NCI-H1417 treated with DMSO at 0.1 percent for 48 hours (cell line): ENCODE measurements around the gene TSPOAP1.

Experiments
- DNase-seq: peaks from one replicate; lab custom pipeline; 2025; lab: John Stamatoyannopoulos, UW

The TSPOAP1 gene

GRCh38 chr17:58330538-58330996 lies 2.0 kb upstream of the TSPOAP1 start:
- DNase-seq = no peak

DNA sequence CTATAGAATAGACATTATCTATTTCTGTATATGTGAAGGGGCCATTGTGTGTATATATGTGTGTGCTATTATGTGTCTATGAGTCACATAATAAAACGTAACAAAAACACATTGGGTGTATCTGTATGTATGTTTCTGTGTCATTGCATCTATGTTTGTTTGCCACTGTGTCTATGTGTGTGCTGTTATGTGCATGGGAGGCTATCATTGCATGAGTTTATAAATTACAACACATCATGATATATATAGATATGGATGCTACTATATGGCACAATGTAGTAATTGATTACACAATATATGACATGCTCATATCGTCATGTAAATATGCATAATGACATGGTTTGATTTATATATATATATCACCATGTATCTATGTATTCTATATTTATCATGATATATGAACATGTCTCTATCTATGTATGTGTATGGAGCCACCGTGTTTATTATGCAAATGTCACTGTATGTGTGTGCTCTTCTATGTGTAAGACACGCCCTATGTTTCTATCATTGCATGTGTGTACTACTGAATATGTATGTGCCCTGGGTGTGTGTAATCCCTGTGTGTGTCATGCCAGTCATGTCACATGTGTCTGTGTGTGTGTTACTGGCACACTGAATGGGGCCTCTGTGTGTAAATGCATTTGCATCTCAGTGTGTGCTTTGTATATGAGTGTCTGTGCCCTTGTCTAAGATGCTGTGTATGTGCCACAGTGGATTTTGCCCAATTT lies 1.4 kb upstream of the TSPOAP1 start:
- DNase-seq = no peak

GRCh38 chr17:58329035-58329809 lies 627 bp upstream of the TSPOAP1 start:
- DNase-seq = no peak

- DNase-seq = no peak
Measured at GRCh38 chr17:58327363-58328194, 1.0 kb downstream of the TSPOAP1 start.

DNA sequence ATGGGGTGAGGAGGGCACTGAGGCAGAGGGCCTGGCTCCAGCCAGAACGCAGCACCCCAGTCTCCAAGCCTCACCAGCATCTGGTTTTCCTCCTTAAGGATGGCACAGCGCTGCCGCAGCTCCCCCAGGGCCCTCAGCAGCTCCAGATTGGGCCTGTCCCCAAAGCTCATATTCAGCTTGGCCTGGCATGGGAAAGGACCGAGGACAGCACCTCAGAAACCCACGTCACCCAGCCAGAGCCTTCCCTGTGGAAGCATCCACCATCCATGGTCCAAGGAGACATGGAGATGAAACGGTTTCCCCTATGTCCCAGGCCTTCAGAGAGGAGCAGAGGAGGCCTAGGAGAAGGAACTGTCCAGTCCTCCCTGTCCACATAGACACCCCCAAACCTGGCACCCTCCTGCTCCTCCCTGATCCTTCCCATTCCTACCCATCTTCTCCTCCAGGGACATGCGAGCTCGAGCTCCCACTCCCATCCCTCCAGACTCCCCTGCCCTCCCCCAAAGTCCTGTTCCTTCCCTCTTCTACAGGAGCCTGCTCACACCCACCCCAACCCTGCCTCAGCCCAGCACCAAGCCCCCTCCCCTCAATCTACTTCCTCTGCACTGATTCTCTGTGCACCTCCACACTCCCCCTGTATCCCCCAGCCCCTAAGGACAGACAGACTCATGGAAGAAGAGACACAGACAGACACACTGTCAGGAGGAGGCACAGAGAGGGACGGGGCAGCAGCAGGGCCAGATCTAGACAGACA lies 1.8 kb downstream of the TSPOAP1 start:
- no peak for DNase-seq

GRCh38 chr17:58325976-58326468 lies 2.6 kb downstream of the TSPOAP1 start:
- DNase-seq = no peak

- no peak for DNase-seq
Measured at GRCh38 chr17:58325289-58325726, 3.3 kb downstream of the TSPOAP1 start.

- no peak for DNase-seq
Measured at GRCh38 chr17:58324409-58325288, 3.9 kb downstream of the TSPOAP1 start.

GRCh38 chr17:58324056-58324408 lies 4.6 kb downstream of the TSPOAP1 start:
- no peak for DNase-seq

- DNase-seq = no peak
Measured at GRCh38 chr17:58323366-58324055, 5.1 kb downstream of the TSPOAP1 start.

- no peak for DNase-seq
Measured at GRCh38 chr17:58322581-58323185, 5.9 kb downstream of the TSPOAP1 start.

- no peak for DNase-seq
Measured at GRCh38 chr17:58321571-58322525, 6.7 kb downstream of the TSPOAP1 start.

GRCh38 chr17:58320570-58321323 lies 7.8 kb downstream of the TSPOAP1 start:
- DNase-seq = no peak

DNA sequence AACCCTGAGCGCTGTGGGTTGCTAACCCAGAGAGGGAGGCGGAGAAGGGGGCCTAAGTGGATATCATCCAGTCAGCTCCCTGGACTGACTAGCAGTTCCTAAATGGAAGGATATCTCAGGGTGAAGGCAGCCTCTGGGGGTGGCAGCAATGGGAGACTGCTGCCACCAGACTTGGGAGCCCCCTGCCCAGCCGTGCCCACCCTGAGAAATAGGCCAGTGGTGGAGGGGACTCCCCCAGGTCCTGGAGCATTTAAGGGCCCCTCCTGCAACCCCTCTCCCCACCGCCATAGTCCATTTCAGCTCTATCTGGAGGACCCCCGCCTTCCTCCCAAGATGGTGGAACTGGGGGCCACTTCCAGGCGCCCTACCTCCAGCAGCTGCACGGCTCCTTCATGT lies 8.4 kb downstream of the TSPOAP1 start:
- no peak for DNase-seq

GRCh38 chr17:58319173-58320162 lies 9.1 kb downstream of the TSPOAP1 start:
- no peak for DNase-seq

- no peak for DNase-seq
Measured at GRCh38 chr17:58318627-58319172, 9.9 kb downstream of the TSPOAP1 start.
